ENCODE data around the gene RFT1.

RFT1 gene

DNA sequence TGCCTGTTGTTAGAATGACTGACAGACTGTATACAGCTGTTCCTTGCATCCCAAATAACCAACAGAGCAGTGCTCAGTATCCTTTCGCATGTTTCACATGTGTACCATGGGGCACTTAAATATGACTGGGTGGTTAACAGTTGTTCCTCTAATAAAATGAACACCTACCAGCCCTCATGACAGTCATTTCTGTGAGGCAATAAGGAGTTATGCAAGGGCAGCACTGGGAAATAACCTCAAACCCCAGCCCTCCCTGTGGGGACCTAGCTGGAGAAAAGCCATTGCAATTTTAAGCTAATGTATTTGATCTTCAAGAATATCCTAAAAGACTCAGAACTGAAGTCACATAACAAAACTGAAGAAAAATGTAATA is 7.3 kb downstream of the RFT1 start:
- DNase-seq: no peak

DNA sequence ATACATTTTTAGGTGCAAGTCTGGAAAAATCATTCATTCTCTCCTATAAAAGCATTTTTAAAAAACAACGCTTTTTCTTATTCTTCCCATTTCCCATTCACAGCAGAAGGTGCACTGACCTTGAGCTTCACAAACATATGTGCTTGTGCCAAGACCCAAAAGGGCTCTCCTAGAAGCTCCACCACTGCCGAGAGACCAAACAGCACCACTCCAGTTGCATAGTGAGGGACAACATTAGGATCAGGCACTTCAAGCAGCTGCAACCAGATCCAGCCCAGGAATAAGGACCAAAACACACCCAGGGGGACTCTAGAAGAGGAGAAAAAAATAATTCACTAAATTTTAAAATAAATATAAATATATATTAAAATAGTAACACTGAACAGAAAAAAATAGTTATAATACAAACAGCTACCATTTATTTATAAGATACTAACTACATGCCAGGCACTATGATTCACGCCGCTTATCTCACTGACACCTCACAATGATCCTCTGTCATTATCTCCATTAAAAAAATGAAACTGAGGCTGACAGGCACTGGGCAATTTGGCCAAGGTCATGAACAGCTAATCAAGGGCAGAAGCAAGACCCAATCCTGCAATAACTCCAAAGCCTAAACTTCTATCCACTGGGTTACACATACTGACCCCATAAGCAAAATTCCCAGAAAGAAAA is 7.8 kb downstream of the RFT1 start:
- no peak for DNase-seq

DNA sequence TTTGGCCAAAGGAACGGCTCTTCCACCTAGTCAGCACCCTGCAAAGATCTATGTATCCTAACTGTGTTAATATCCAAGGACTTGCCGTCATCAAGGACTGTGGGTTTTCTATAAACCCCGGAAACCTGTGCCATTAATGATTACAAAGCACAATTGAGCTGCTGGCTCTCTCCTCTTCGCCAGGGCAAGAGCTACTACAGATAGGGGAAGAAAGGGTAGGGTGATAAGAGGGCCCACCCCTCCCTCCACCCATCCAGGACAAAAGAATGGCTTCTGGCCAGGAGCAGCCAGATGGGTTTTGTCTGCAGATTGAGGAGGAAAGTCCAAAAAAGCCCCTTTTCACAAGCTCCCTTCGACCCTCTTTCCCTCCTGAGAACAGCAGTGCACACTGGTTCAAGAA is 9.9 kb downstream of the RFT1 start:
- no peak for DNase-seq

DNA sequence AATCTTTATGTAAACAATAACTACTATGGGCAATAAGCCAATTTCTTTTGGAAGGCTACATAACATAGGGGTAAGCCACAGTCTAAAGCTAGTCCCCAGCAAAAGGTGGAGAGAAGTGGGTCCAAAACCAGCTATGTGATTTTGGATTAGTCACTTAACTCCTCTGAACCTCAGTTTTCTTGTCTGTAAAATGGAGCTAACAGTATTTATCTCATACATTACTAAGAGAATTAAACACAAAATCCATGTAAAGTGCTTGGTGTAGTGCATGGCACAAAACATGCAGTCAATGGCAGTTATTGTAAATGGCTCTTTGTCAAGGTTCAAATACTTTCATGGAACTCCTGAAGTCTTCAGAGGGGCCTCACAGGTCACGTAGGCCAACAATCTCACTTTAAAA is 13.3 kb downstream of the RFT1 start:
- no peak for DNase-seq

DNA sequence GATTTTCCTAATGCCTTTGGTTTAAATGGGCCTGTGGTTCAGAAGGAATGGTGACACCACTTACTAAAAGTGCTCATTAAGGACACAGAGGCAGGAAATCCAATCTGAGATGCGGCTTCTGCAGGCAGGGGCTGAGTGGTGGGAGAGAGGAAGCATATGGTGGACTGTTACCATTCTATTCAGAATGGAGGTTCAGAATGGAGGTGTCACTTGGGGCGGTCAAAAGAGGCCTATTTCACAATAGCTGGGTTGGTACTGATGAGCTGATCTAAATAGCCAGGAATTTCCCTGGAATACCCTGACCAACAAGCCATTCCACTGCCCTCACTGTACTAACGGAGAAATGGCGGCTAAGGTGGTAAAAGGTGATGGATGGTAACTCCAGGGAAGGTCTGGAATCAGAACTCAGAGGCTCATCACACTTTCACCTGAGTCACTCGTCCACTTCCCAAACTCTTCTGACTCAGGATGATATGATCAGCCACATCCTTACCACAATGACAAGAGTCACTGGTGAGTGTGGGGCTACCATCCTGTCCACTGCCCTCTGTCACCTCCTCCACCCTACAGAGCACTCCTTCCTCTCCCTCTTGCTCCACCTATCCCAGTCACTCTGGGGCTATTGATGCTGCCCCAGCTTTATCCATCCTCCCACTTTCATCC is 15.7 kb downstream of the RFT1 start:
- DNase-seq: no peak

DNA sequence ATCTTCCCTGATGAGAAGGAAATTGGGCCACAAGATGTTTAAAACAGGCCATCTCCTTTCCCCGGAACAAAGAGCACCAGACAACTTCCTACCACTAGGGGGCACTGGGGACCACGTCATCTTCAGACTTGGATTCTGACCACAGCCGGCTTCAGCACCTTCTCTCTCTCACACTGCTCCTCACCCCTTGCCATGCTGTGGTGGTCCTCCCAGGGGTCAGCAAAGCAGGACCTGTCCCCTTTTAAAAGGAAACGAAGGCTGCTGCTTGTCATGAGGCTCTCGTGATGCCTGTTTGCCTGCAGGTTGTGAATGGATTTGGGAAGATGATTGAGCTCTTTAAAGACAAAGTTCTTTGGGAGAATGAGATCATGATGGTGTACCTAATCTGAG is 16.2 kb downstream of the RFT1 start:
- DNase-seq: peak; percentile 78

DNA sequence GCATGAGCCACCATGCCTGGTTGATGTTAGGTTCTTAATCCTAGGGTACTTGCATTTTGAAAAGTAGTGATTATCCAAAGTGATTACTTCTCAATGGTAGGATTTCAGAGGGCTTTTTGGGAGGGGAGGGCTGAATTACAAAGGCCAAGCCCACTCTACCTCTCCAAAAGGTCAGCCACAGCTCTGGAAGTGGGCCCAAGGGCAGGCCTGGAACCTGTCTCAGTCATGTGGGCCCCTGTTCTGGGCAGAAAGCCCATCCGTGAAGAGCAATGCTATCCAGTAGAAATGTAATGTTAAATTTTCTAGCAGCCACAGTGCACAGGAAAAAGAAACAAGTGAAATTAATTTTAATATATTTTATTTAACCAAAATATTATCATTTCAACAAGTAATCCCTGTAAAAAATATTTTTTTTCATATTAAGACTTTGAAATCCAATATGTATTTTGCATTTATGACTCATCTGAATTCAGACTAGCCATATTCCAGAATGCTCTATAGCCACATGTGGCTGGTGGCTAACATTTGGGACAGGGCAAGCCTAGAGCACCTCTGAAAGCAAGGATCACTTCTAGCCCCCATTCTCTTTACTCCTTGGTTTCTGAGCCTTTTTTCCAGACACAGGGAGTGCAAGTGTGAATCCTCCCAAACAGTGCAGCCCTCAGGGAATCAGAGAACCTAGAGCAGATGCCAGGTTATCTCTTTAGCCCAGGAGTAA is 16.8 kb downstream of the RFT1 start:
- DNase-seq: no peak

DNA sequence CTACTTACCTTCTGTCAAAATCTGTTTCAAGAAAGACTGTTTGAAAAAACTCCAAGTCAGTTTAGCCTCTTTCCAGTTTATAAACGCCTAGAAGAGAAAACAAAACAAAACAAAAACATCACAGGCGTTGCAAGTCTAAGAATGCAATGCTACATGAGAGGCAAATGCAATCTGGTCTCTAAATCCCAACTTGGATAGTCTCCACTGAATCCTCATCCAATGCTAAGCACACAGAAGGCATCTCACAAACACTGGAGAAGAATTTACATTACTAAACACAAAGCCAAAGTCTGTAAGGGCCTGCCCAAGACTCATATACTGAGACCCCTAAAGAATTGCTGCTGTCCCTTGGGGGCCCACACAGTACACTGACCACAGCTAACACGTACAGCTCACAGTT is 18.4 kb downstream of the RFT1 start:
- no peak for DNase-seq

DNA sequence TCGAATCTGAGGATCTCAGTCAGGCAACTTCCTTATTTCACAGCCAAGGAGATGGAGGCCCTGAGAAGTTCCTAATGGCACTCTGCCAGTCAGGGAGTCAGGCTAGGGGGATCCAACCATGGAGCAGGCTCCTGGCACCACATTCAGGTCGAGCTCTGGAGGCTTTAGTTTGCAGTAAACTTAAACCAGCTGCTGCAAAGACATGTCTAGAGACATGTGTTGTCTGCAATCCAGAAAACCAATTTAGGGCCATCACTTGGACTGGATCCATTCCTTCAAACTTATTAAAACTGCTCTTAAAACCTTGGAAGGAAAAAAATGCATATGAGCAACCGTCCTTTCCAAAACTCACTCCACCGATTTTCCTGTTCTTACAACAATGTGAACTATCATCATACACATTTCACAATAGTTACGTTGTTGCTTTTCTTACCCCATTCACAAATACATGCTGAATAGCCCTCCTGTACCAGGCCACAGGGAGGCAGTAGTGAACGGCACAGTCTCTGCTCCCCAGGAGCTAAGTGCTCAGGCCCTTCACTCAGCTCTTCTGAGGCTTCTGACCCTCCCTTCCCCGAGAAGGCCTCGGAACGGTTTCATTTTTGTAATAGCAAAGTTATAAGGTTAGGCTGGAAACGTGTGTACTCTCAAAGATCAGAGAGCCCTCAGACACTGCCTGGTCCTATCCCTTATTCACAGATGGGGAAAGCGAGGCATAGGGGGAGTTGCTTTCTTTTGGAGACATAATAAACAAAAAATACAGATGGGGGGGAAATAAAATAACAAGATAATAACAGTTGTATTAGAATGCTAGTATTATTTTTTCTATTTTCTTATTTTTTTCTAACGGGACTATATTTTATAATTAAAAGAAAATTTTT is 20.1 kb downstream of the RFT1 start:
- DNase-seq: peak; percentile 18

DNA sequence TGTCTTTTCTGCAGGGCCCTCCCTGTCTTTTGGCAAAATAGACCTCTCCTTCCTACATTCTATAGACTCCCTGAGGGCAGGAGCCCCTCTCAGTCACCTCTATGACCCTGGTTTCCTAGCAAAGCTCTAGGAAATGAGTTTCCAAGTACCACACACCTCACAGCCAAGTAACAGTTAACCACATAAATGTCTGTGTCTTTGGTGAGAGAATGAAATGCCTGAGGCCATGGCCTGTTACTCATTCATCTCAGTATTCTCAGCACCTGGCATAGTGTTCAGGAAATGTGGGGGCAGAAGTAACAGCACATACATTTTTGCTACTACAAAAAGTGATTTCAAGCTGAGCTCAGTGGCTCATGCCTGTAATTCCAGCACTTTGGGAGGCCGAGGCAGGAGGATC is 21.0 kb downstream of the RFT1 start:
- DNase-seq: no peak

DNA sequence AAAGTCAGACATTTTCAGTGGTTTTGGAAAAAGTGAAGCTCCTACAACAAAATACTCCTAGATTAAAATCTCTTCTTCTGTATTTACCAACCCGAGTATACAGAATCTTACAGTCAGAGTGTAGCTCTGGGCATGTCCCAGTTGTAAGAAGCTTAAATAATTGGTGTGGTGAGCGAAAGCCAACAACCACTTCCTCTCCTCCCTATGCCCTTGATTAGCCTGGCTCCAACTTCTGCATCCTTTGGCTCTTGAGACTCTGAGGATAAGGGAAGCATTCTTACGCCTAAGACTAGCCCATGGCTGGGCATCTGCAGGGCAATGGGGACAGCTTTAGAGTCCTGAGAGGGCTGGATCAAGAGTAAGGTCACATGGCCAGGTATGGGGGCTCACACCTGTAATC is 25.5 kb downstream of the RFT1 start:
- no peak for DNase-seq

DNA sequence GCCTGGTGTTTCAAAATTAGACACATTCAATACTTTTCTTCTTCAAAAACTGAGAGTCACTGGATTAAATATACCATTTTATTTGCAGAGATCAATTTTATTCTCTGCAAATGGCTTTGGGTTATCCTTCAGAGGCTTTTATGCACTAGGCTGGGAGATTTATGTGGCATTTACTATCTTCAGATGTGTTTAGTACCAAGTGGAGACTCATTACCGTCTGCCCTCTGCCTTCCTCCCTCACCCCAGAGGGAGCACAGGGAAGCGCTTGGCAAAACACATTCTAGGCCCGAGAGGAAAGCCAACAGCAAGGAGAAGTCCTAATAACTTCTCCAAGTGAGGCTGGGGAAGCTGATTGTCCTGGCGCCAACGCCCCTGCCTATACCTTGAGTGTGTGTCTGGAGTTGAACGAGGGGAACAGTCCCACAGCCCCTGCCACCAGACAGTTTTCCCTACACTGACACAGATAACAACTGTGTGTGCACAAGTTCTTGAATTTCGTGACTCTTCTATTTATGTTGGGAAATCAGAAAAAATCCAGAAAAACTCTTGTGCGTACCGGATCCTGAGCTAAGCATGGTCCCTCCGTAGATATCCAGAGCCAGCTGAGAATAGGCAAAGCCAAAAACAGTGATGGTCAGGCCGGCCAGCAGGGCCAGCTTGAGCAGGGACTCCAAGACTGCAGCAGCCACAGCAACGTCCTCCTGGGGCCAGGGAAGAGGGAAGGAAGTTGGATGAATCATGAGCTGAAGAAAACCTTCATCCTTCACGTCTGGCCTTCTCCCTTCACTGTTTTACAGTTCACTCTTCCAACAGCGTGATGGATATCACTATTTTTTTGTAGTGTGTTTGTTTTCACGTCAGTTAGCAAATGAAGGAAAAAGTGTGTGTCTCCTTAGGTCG is 26.6 kb downstream of the RFT1 start:
- DNase-seq: no peak

DNA sequence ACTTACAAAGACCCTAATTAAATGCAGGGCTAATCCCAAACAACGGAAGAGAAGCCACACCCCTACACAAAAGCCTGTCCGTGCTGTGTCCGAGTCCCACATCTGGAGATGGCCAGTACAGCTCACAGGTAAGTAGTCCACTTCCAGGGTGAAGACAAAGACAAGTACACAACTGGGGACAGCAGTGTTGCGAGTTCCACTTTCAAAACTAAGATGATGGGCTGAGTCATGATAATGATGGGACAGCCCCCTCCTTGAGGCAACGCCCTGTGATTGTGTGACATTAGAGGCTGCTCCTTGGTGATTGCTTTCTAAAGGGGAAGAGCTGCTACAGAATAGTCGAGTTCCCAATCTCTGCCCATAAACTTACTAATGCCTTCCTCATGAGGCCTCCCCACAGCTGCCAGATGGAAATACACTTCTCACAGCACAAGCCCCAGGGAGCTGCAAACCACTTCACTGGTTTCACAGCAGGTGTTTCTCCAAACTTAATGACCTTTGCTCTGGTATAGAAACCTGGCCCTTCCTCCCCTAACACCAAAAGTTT is 27.6 kb downstream of the RFT1 start:
- no peak for DNase-seq

DNA sequence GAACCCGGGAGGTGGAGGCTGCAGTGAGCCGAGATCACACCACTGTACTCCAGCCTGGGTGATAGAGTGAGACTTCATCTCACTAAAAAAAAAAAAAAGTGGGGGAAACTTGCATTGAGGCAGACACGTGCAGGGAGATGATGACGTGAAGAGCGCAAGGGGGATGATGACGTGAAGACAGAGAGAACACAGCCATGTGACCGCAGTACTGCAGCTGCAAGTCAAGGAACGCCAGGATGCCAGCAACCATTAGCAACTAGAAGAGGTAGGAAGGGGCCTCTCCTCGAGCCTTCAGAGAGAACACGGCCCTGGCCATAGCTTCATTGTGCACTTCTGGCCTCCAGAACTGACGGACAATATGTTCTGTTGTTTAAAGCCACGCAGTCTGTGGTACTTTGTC is 28.3 kb downstream of the RFT1 start:
- DNase-seq: no peak

DNA sequence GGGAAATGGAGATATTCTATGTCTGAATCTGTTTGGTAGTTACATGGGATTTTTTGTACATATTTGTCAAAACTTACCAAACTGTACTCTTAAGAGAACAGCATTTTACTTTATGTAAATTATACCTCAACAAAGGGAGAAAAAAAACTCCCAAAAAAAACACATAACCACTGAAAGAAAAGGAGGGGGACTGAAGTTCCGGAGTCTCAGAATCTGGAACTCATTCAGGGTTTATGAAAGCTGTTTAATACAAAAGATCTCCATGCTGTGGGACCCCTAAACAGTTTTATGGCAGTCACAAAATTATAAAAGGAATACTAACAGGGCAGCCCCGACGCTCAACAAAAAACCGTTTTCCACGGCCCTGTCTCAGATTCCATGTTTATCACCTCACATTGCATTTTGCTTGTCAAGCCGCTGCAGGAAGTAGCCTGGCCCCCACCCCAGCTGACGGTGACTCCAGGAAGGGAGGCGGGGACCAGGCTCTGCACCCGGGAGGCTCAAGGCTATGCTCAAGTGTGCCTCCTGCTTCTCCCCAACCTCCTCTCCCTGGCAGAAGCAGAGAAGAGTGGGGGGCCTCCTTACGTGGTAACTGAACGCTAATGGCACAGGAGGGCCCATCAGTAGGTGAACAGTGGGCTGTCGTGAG is 29.3 kb downstream of the RFT1 start:
- no peak for DNase-seq

DNA sequence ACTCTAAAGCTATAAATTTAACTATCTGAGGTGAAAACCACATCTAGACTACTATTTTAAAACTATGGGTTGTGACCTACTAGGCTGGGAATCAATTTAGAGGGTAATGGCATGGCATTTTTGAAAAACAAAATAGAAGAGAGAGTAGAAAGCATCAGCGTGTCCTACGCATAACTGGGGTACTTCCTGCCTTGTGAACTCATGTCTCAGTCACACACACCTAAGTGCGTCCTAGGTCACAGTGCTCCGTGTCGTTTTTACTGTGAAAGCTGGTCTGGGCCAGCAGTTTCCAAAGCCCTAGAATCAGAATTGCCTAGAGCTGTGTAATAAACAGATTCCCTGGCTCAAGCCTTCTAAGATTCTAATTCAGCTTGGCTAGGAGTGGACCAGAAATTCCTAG is 32.3 kb downstream of the RFT1 start:
- DNase-seq: no peak

DNA sequence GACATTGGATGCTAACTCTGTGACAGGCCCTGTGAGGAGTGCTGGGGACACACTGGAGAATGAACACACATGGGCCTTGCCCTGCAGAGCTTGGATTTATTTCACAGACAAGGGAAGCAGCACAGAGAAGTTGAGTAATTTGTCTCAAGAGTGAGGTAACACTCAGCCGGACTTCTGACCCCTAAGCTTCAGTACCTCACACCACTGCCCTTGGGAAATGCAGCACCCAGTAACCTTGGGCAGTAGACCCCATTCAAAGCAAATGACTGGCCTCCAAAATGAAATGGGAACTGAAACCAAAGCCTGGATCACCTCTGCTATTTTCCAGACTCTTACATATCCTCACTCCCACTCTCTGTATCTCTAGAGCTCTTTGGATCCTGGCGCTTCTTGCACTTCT is 37.3 kb downstream of the RFT1 start:
- no peak for DNase-seq

DNA sequence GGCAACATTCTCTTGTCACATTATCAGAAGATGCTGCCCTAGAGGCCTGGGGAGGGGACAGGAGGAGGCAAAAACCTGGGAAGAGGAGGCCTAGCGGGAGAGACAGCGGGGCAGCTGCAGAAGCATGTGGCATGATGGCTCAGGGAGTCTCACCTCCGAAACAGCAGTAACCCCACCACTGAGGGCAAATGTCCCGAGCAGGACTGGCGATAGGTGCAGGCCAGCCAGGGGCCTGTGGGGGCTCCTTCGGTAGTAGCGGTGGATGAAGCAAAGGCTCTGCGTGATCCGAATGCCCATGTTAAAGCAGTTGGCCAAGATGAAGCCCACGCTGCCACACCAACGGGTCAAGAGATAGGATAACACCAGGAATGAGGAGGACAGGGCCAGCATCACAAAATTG is 38.0 kb downstream of the RFT1 start:
- DNase-seq: no peak

DNA sequence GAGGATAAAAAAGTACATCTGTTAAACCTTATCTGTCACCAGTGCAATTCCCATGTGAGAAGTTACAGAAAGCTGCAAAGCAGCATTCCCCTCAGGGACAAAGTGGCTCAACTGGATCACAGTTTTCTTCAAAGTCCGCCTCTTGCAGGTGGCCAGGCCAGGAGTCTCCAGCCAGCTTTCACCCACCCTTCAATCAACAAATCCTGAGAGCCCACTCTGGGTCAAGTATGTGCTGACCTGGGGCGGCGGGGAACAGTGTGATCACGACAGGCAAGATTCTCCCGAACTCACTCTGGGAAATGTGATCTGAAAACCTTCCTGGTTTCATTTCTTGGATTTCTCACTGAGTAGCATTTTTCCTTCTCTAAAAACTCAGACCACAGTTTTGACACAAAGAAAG is 39.2 kb downstream of the RFT1 start:
- DNase-seq: no peak

DNA sequence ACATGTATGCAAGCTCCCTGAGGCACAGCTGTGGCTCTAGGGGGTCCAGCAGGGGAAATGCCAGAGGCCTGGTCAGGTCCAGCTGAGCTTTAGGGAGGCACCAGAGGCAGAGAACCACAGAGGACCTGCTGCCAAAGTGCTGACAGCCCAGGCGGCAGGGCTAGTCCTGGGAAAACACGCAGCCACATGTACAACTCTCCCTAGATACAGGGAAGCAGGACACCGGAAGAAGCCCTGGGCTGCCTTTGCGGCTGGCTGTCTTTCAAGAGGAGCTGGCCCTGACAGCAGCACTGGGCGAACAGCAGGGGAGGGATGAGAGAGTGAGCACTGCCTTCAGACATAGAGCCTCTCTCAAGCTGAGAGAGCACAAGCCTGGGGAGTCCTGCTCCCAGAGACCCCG is 40.7 kb downstream of the RFT1 start:
- DNase-seq: no peak

DNA sequence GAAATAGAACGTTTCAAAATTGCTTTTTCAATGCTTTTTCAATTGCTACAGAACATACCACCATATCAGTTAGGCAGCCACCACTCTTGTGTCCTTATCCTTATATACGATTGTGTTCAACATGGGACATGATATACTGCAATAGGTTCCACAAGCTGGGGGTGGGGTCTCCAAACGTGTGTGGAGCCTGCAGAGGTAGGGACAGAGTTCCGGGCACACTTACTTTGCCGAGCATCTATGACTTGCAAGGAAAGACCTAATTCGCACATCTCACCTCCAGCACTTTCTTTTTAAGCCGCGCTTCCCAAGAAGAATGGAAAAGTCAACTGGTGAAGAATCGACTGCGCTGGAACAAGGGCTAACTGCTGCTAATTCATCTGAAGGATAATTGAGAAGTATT is 44.8 kb downstream of the RFT1 start:
- DNase-seq: no peak

Data from activated CD4-positive, alpha-beta T cell treated with anti-CD3 and anti-CD28 coated beads, Interleukin-2, amount 50 U/mL, for 1 hour (primary cell).